ENCODE measurements around the gene EIF4H. TPM values are rescaled to one million over a fixed set of nuclear protein-coding genes. Genes with fewer than 3 reads are reported as not detected.

EIF4H gene
- total and polyA plus RNA-seq, 2 of the 8 experiments (the other 6 are each of a cell fraction or from before 2014, with no cell fraction given) = 323 to 382 TPM

GRCh38 chr7:74155810-74156395 lies 18.3 kb upstream of the EIF4H start:
- no peak overlapping the region for H4K5ac ChIP-seq (ENCODE audit: insufficient read length, low read depth, low read length)
- H2BK5ac ChIP-seq (ENCODE audit: low read depth, low read length) = no peak overlapping the region
- H3K9ac ChIP-seq (replicated peaks in 1 of 4; ENCODE audit: extremely low read depth in 1 of 4, low read depth in 3 of 4, low read length in 3 of 4) = no peak overlapping the region
- no peak overlapping the region for H4K8ac ChIP-seq (ENCODE audit: extremely low read depth, insufficient read depth, low read length)
- ChIA-PET POLR2A (ENCODE audit: partially characterized antibody) (interaction anchor here (1.1 to 2.9 kb wide), 6 partner anchors 9 to 20 kb away, joined by 3 to 11 read pairs (median 4); partner anchors contain the start of gene EIF4H), CTCF (ENCODE audit: partially characterized antibody) (interaction anchor here (0.7 to 3.7 kb wide), 2 partner anchors 9 to 292 kb away, joined by 3 to 22 read pairs; no protein-coding TSS in a partner anchor)
- FAIRE-seq (no peak), DNase-seq (ENCODE audit: low read depth in 1 of 2, low spot score in 2 of 2) (no peak)
- peaks cover 0 to 2% of the 10 kb centered on the region in 2 experiments for H4K20me1 ChIP-seq (replicated peaks in 1 of 2; ENCODE audit: control insufficient read depth in 1 of 2, insufficient read depth in 2 of 2, low read length in 2 of 2)
- TF ChIP-seq TAF1 (IDR thresholded peaks at IDR 0.05; ENCODE audit: low read depth, low read length) = no peak
- no peak for TF ChIP-seq GABPA (IDR thresholded peaks at IDR 0.05; ENCODE audit: borderline replicate concordance, insufficient read depth, low read length)
- TF ChIP-seq YY1 (IDR thresholded peaks at IDR 0.05; ENCODE audit: low read depth, low read length) = no peak
- no peak for TF ChIP-seq HDAC6 (IDR thresholded peaks at IDR 0.05; ENCODE audit: low read depth, low read length)
- TF ChIP-seq RFX5 (IDR thresholded peaks at IDR 0.05; ENCODE audit: borderline replicate concordance, low read depth, low read length) = no peak
- TF ChIP-seq RXRA (IDR thresholded peaks at IDR 0.05; ENCODE audit: insufficient read depth, low read depth, low read length) = no peak
- H3K4ac ChIP-seq (replicated peaks; ENCODE audit: insufficient read length, low read depth, low read length) = no peak overlapping the region
- no peak overlapping the region for H4K91ac ChIP-seq (replicated peaks; ENCODE audit: insufficient read length, low read length)
- no peaks in the 10 kb centered on the region for H3K4me1 ChIP-seq (replicated peaks in 1 of 4; ENCODE audit: control insufficient read depth in 3 of 4, insufficient read depth in 4 of 4, low read length in 3 of 4)
- no peak overlapping the region for H2AFZ ChIP-seq (ENCODE audit: low read length)
- no peaks in the 10 kb centered on the region for H3K79me1 ChIP-seq (ENCODE audit: low read depth, low read length)
- H3K79me2 ChIP-seq (ENCODE audit: control insufficient read depth in 1 of 2, insufficient read depth in 2 of 2, low read length in 2 of 2) = no peaks in the 10 kb centered on the region
- H2BK15ac ChIP-seq (ENCODE audit: low read length) = no peak overlapping the region
- H2BK20ac ChIP-seq (ENCODE audit: low read length) = no peak overlapping the region
- H3K56ac ChIP-seq (replicated peaks; ENCODE audit: insufficient read length, low read depth, low read length) = no peak overlapping the region
- no peaks in the 10 kb centered on the region for H3K23me2 ChIP-seq (ENCODE audit: low read depth, low read length)
- no peaks in the 10 kb centered on the region for H3K9me3 ChIP-seq (ENCODE audit: insufficient read depth in 2 of 2, low read depth in 1 of 2, low read length in 1 of 2)
- H3K18ac ChIP-seq (ENCODE audit: extremely low read depth, low read length) = no peak overlapping the region
- H3K27ac ChIP-seq (ENCODE audit: low read depth, low read length) = no peak overlapping the region
- 88% methylated on average over 9 of the region's 9 CpGs; no CpG with 5 or more reads in 1 of the 2 experiments for WGBS, 2 experiments (ENCODE audit: extremely low coverage in 1 of 2, insufficient coverage in 1 of 2, insufficient read length in 1 of 2, insufficient replicate concordance in 2 of 2, low coverage in 1 of 2, low lambda C conversion rate in 2 of 2, missing lambda C conversion rate in 1 of 2)
- H2BK12ac ChIP-seq (ENCODE audit: low read depth, low read length) = no peak overlapping the region
- no peak overlapping the region for H3K4me3 ChIP-seq (ENCODE audit: extremely low read depth in 1 of 4, insufficient read depth in 2 of 4, low read depth in 3 of 4, low read length in 4 of 4)
- no peak overlapping the region for H3K23ac ChIP-seq (ENCODE audit: insufficient read length)
- H3K14ac ChIP-seq (ENCODE audit: insufficient read length) = no peak overlapping the region
- no peak overlapping the region for H2AK5ac ChIP-seq (ENCODE audit: low read depth, low read length)
- H2BK120ac ChIP-seq (replicated peaks; ENCODE audit: low read depth, low read length) = no peak overlapping the region
- no peak overlapping the region for H3K4me2 ChIP-seq (ENCODE audit: insufficient read depth in 1 of 2, low read depth in 2 of 2, low read length in 2 of 2)
- no peaks in the 10 kb centered on the region for H3K27me3 ChIP-seq (replicated peaks in 1 of 4; ENCODE audit: control insufficient read depth in 3 of 4, extremely low read depth in 1 of 4, insufficient read depth in 3 of 4, low read length in 3 of 4)
- no peaks in the 10 kb centered on the region for H3K36me3 ChIP-seq (ENCODE audit: control insufficient read depth in 2 of 4, insufficient read depth in 4 of 4, low read length in 3 of 4)

All from H1 (cell line).